ENCODE results near the gene DNAJB7. TPM values are rescaled to one million over a fixed set of nuclear protein-coding genes. Genes with fewer than 3 reads are reported as not detected.
A peak's percentile ranks its signal among the peaks of the same experiment; 100 is the strongest.

DNAJB7 gene
- total and polyA plus RNA-seq, 4 donors = not detected

DNA sequence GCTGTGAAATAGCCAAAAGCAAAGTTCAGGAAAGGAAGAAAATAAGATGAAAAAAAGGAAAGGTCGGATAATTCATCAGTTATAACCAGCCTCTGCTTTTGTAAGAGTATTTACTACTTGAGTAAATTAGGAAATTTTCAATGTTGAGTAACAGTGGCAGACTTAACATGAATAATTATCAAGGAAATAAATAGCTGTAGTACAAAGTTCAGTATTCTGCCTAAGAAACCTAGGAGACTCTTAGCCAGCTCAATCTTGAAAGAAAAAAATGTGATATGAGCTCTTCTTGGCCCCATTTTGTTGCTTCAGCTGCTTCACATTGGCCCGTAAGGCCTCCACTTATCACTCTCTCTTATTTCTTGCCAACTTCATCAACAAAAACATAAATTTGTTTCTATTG lies 17.0 kb upstream of the DNAJB7 start:
- H3K36me3 ChIP-seq (ENCODE audit: control insufficient read depth in 4 of 4, insufficient read depth in 4 of 4, low read length in 4 of 4) = peaks cover 3 to 10% (median 9%) of the 10 kb centered on the region in 4 donors
- no peaks in the 10 kb centered on the region for H3K9me3 ChIP-seq (ENCODE audit: control insufficient read depth in 4 of 4, insufficient read depth in 3 of 4, low read length in 3 of 4)
- no peak overlapping the region for H3K9ac ChIP-seq (ENCODE audit: insufficient read depth in 1 of 2, low read length in 2 of 2)
- DNase-seq = no peak
- peaks cover 0 to 2% (median 0%) of the 10 kb centered on the region in 5 donors for H3K4me1 ChIP-seq (ENCODE audit: control insufficient read depth in 5 of 5, insufficient read depth in 5 of 5, low read length in 5 of 5)
- no peak overlapping the region for H3K4me3 ChIP-seq
- no peak overlapping the region for H3K27ac ChIP-seq (ENCODE audit: low read depth in 1 of 2, low read length in 1 of 2)
- H3K27me3 ChIP-seq (ENCODE audit: control insufficient read depth in 3 of 3, insufficient read depth in 3 of 3, low read length in 2 of 3) = no peaks in the 10 kb centered on the region
- ATAC-seq (ENCODE audit: insufficient read depth, low FRiP score) = no peak
- 84% methylated on average over 2 of the region's 2 CpGs for WGBS, 2 donors
- TF ChIP-seq, protein P1, sequence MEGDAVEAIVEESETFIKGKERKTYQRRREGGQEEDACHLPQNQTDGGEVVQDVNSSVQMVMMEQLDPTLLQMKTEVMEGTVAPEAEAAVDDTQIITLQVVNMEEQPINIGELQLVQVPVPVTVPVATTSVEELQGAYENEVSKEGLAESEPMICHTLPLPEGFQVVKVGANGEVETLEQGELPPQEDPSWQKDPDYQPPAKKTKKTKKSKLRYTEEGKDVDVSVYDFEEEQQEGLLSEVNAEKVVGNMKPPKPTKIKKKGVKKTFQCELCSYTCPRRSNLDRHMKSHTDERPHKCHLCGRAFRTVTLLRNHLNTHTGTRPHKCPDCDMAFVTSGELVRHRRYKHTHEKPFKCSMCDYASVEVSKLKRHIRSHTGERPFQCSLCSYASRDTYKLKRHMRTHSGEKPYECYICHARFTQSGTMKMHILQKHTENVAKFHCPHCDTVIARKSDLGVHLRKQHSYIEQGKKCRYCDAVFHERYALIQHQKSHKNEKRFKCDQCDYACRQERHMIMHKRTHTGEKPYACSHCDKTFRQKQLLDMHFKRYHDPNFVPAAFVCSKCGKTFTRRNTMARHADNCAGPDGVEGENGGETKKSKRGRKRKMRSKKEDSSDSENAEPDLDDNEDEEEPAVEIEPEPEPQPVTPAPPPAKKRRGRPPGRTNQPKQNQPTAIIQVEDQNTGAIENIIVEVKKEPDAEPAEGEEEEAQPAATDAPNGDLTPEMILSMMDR (IDR thresholded peaks at IDR 0.05; ENCODE audit: control extremely low read depth, extremely low read depth) = no peak

DNA sequence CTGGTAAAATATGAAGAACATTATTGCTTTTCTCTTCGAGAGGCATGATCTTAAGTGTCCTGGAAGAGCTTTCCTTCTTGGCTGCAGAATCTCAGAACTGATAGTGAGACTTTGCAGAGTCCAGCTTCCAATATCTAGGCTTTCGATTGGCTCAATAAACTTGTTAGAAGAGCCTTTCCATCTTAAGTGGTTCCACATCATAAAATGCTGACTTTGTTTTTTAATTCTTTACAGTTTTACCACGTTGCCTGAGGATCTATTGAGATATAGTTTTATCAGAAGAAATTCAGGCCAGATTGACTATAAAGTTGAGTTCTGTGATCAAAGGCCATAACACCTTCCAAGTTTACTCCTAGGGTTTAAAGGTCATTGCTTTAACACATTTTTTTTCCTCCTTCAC lies 15.6 kb upstream of the DNAJB7 start:
- peaks cover 0 to 7% (median 4%) of the 10 kb centered on the region in 4 donors for H3K36me3 ChIP-seq (ENCODE audit: control insufficient read depth in 4 of 4, insufficient read depth in 4 of 4, low read length in 4 of 4)
- H3K27ac ChIP-seq (ENCODE audit: low read depth in 1 of 2, low read length in 1 of 2) = no peak overlapping the region
- DNase-seq = peak in 2 of 3 donors; percentile 37 to 62
- H3K4me3 ChIP-seq = no peak overlapping the region
- TF ChIP-seq, protein P1 (IDR thresholded peaks at IDR 0.05; ENCODE audit: control extremely low read depth, extremely low read depth) = no peak
- ATAC-seq (ENCODE audit: insufficient read depth, low FRiP score) = no peak
- peaks cover 0 to 2% (median 0%) of the 10 kb centered on the region in 5 donors for H3K4me1 ChIP-seq (ENCODE audit: control insufficient read depth in 5 of 5, insufficient read depth in 5 of 5, low read length in 5 of 5)
- H3K9me3 ChIP-seq (ENCODE audit: control insufficient read depth in 4 of 4, insufficient read depth in 3 of 4, low read length in 3 of 4) = no peaks in the 10 kb centered on the region
- 62 to 76% methylated on average over 3 of the region's 3 CpGs for WGBS, 2 donors
- no peaks in the 10 kb centered on the region for H3K27me3 ChIP-seq (ENCODE audit: control insufficient read depth in 3 of 3, insufficient read depth in 3 of 3, low read length in 2 of 3)
- peak overlapping the region in 1 of 2 donors; percentile 51 for H3K9ac ChIP-seq (ENCODE audit: insufficient read depth in 1 of 2, low read length in 2 of 2)

DNA sequence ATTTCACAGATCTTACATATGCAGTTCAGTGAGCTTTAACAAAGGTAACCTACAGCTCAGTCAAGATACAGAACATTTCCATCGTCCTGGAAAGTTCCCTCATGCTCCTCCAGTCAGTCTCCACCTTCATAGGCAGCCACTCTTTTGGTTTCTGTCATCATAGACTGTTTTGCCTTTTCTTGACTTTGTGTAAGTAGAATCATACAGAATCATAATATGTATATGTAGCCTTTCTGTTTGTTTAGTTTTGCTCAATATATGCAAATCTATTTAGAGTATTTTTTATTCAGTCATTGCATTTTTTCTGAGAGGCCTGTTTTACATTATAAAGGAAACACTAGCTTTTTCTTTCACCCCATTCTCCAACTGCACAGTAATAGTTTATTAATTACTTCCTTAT lies 15.0 kb upstream of the DNAJB7 start:
- Histone ChIP-seq H3K4me3 (no peak overlapping the region), H3K36me3 (ENCODE audit: control insufficient read depth in 4 of 4, insufficient read depth in 4 of 4, low read length in 4 of 4) (peaks cover 0 to 6% (median 5%) of the 10 kb centered on the region in 4 donors), H3K9me3 (ENCODE audit: control insufficient read depth in 4 of 4, insufficient read depth in 3 of 4, low read length in 3 of 4) (no peaks in the 10 kb centered on the region), H3K4me1 (ENCODE audit: control insufficient read depth in 5 of 5, insufficient read depth in 5 of 5, low read length in 5 of 5) (peaks cover 0 to 2% (median 0%) of the 10 kb centered on the region in 5 donors), H3K9ac (ENCODE audit: insufficient read depth in 1 of 2, low read length in 2 of 2) (peak overlapping the region in 1 of 2 donors; percentile 51), H3K27ac (ENCODE audit: low read depth in 1 of 2, low read length in 1 of 2) (no peak overlapping the region), H3K27me3 (ENCODE audit: control insufficient read depth in 3 of 3, insufficient read depth in 3 of 3, low read length in 2 of 3) (no peaks in the 10 kb centered on the region)
- DNase-seq (no peak), ATAC-seq (ENCODE audit: insufficient read depth, low FRiP score) (no peak)
- TF ChIP-seq, protein P1 (IDR thresholded peaks at IDR 0.05; ENCODE audit: control extremely low read depth, extremely low read depth) = no peak
- 70 to 81% methylated on average over 1 of the region's 1 CpG for WGBS, 2 donors

DNA sequence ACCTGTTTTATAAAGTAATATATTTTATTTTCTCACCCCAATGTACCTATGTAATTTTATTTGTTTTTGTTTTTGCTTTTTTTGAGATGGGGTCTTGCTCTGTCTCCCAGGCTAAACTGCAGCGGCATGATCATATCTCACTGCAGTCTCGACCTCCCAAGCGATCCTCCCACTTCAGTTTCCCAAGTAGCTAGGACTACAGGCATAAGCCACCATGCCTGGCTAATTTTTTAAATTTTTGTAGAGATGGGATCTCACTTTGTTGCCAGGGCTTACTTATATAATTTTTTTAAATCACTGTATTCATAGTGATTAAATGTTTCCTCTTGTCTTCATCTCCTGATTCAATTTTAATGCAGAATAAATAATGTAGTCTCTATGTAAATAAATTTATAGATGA lies 13.2 kb upstream of the DNAJB7 start:
- peaks cover 0 to 7% (median 2%) of the 10 kb centered on the region in 4 donors for H3K36me3 ChIP-seq (ENCODE audit: control insufficient read depth in 4 of 4, insufficient read depth in 4 of 4, low read length in 4 of 4)
- H3K9ac ChIP-seq (ENCODE audit: insufficient read depth in 1 of 2, low read length in 2 of 2) = no peak overlapping the region
- 96 to 98% methylated on average over 3 of the region's 3 CpGs for WGBS, 2 donors
- H3K27me3 ChIP-seq (ENCODE audit: control insufficient read depth in 3 of 3, insufficient read depth in 3 of 3, low read length in 2 of 3) = no peaks in the 10 kb centered on the region
- no peaks in the 10 kb centered on the region for H3K9me3 ChIP-seq (ENCODE audit: control insufficient read depth in 4 of 4, insufficient read depth in 3 of 4, low read length in 3 of 4)
- no peak overlapping the region for H3K4me3 ChIP-seq
- H3K4me1 ChIP-seq (ENCODE audit: control insufficient read depth in 5 of 5, insufficient read depth in 5 of 5, low read length in 5 of 5) = peaks cover 0 to 2% (median 0%) of the 10 kb centered on the region in 5 donors
- H3K27ac ChIP-seq (ENCODE audit: low read depth in 1 of 2, low read length in 1 of 2) = no peak overlapping the region
- DNase-seq (no peak), ATAC-seq (ENCODE audit: insufficient read depth, low FRiP score) (no peak)
- TF ChIP-seq, protein P1 (IDR thresholded peaks at IDR 0.05; ENCODE audit: control extremely low read depth, extremely low read depth) = no peak

Data from lung (tissue), 12 donors.